GM12874 (cell line): ENCODE measurements around the gene GRID1.

Source experiments
- CTCF ChIP-seq: IDR thresholded peaks from 2 replicates; pipeline ENCODE4 v1.5.1; 2011; ENCODE audit warnings: low read depth, mild to moderate bottlenecking, control low read depth, low read length, moderate library complexity; ENCODE audit not compliant: insufficient read depth

Gene GRID1

GRCh38 chr10:86366033-86366901 lies at the start of gene GRID1:
Gene GRID1 (minus strand): TSS chr10:86366795.
- TF ChIP-seq CTCF, result no peak

- TF ChIP-seq CTCF, result no peak
Measured at GRCh38 chr10:86415583-86415982, 49.0 kb upstream of the GRID1 start.

- no peak for TF ChIP-seq CTCF
Measured at GRCh38 chr10:86415116-86415515, 48.5 kb upstream of the GRID1 start.

GRCh38 chr10:86413046-86413728 lies 46.6 kb upstream of the GRID1 start:
- no peak for TF ChIP-seq CTCF

DNA sequence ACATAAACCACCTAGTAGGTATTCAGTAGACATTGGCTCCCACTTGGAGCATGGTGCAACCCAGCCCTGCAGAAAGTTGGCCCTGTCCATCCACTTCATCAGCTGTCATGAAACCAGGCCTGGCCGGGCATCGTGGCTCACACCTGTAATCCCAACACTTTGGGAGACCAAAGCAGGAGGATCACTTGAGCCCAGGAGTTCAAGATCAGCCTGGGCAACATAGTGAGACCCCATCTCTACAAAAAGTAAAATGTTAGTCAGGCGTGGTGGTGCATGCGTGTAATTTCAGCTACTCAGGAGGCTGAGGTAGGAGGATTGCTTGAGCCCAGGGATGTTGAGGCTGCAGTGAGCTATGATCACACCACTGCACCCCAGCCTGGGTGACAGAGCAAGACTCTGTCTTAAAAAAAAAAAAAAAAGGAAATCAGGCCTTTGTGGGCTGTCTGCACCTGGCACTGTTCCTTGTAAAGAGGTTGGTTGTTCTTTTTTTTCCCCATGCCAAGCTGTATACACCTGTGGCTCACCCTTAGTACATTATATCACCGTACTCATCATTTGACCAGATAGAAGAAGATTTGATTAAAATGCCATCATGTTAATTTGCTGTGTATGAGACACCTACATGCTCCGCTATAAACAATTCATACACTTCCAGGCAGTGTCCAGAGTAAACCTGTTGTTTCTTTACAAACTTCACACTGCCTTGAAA lies 45.4 kb upstream of the GRID1 start:
- TF ChIP-seq CTCF, result no peak

- no peak for TF ChIP-seq CTCF
Measured at GRCh38 chr10:86411281-86411841, 44.8 kb upstream of the GRID1 start.
